H1 (cell line): Measurements from ENCODE around the gene EPSTI1.

Source experiments
- JUND ChIP-seq: IDR thresholded peaks from 2 replicates; pipeline ENCODE4 v1.6.1; 2011; ENCODE audit warnings: mild to moderate bottlenecking, improper control_type of control experiment, low read length
- TEAD4 ChIP-seq: IDR thresholded peaks from 2 replicates; pipeline ENCODE4 v1.6.1; 2012; ENCODE audit warnings: low read depth, low read length, inconsistent platforms, mixed read lengths

DNA sequence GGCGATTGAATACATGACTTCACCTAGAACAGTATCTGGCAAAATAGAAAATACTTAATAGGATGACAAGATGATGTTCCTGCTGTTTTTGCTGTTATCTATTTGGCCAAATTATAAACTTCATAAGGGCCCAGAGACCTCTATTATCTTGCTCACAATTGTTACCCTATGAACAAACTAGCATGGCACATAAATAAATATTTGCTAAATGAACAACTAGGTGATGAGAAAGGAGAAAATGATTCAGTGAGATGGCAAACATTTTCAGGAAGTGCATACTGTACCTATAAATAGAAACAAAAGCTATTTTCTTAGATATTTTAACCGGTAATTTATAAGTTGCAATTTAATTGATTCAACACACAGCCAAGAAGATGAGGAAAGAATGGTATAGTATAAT is 132.3 kb downstream of the EPSTI1 start:
- TF ChIP-seq JUND, result no peak
- TF ChIP-seq TEAD4, result no peak
